NCI-H1105 (cell line): ENCODE measurements around the gene ZSCAN20.

ENCODE experiments used
- DNase-seq: peaks from one replicate; lab custom pipeline; 2025; lab: John Stamatoyannopoulos, UW

Gene ZSCAN20

GRCh38 chr1:33443705-33444180, 28.7 kb upstream of the ZSCAN20 start:
- no peak for DNase-seq

GRCh38 chr1:33445108-33445507, 27.3 kb upstream of the ZSCAN20 start:
- no peak for DNase-seq

DNA sequence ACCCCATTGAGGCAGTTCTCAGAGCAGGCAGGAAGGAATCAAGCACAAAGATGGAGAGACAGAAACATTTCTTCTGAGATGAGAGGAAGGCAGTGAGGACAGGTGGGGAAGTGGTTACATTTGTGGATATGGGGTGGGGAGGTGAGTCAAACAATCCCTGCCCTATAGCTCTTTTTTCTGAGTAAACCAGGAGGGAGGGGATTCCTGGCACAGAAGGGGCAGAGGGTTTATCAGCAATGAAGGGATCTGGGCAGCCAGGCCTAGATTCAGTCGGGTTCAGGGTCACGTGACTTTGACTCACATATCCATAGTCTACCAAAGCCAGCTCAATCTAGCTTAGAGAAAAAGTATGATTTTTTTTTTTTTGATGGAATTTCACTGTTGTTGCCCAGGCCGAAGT, 25.9 kb upstream of the ZSCAN20 start:
- DNase-seq: no peak

DNA sequence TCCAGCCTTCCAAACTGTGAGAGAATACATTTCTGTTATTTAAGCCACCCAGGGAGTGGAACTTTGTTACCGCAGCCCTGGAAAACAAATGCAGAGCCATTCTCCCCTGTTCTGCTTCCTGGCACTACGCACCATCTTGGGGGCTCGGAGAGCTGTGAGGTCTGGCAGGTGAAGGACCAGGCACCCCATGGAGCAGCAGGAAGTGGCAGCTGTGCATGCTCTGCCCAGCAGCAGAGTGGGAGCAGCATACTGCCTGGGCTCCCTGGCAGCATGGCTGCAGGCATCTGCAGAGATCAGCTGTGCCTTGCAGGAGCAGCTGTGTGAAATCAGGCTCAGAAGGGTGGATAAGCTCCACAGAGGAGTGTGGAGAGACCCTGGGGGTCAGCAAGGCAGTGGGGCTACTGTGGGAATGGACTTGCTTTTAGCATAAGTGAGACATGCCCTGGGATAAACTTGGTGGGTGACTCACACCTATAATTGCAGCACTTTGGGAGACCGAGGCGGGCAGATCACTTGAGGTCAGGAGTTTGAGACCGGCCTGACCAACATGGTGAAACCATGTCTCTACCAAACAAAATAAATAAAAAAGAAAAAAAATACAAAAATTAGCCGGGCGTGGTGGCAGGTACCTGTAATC, 17.7 kb upstream of the ZSCAN20 start:
- no peak for DNase-seq

DNA sequence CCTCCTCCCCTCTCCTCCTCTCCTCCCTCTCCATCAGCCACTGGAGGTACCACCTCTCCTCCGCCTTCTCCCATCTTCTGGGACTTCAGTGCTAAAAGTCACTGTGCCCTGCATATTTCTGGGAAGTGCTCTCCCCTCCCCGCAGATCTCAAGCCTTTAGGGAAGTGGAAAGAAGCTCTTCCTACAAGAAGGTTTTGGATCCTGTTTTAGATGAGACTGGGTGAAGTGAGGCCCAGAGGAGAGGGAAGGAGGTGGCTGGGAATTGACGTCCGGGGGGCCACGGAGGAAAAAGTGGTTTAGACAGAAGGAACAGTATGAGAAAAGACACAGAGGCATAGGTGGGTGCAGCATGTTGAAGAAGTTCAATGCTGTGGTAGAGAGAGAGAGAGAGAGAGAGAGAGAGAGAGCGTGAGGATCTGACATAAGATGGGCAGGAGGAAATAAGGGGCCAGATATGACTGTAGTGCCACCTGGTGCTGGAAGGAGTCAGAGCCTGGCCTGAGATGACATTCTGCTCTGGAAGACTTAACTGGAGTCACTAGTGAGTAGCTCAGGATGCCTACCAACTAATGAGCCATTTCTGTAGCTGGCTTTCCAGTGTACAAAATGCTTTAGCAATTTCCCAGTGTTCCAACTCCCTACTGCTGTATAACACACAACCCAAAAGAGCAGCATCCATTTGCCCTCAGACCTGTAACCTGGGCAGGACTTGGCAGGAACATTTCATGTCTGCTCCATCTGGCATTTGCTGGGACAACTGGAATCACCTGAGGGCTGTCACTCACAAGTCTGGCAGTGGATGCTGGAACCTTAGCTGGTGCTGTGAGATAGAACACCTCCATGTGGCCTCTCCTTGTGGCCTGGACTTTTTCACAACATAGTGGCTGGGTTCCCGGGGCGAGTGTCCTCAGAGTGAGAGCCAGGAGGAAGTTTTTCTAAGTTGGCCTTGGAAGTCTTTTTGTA, 16.6 kb upstream of the ZSCAN20 start:
- peak; percentile 26 for DNase-seq

DNA sequence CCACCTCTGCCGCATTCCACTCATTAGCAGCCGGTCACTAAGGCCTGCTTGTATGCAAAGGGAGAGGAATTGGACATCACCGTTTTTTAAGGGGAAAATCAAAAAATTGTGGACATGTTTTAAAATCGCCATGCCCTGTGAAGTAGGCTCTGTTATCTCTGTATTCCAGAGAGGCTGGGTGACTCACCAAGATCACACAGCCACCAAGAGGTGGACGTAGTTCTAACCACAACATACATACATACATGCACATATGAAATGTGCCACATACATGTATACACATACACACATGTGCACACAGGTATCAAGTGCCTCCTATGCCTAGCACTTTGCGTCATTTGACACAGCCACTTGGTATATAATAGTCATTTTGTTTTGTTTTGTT, 16.0 kb upstream of the ZSCAN20 start:
- no peak for DNase-seq

GRCh38 chr1:33459691-33460090, 12.8 kb upstream of the ZSCAN20 start:
- DNase-seq: no peak

DNA sequence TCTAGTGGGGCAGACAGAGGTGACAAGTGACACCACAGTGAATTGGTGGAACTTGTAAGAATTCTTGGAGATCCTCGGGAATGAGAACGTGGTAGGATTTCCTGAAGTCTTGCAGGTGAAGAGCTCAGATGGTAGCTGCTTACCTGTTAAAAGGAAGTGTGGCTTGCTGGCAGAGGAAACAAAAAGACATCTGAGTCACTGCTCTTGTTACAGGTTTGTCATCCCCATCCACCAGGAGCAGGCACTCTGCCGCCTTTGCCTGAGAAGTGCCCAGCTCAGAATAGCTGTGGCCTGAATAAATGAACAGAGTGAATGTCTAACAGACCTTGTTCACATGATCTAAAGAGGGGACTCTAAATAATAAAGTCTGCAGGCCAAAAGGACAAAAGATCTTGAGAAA, 12.3 kb upstream of the ZSCAN20 start:
- no peak for DNase-seq

DNA sequence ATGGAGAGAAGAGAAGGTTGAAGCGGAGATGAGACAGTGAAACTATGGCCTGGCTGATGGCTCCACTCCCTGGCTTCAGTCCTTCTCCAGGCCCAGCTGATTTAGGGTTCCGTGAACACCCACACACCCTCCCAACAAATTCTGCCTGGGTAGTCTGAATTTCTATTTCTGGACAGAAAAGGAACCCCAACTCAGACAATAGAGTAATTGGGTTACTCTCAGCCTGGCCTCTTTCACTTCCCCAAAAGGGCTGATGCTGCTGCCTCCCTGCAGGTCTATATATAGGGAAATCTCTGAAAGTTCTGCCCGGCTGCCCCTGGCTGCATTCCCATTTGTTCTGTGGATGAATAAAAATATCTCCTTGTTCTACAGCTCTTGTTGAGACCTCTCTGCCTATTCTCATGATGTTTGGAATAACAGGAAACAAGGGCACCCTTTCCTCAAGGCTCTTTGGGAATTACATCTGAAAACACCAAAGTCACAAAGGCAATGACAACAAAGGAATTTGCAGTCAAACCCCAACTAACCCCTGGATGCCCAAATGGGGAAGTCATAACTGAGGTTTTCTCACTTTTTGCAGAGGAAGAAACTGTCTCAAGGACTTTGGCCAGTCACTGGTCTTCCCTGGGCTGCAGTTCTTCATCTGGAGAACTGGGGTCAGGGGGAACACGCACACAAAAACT, 11.4 kb upstream of the ZSCAN20 start:
- DNase-seq: no peak

GRCh38 chr1:33462405-33463164, 9.9 kb upstream of the ZSCAN20 start:
- DNase-seq: no peak

DNA sequence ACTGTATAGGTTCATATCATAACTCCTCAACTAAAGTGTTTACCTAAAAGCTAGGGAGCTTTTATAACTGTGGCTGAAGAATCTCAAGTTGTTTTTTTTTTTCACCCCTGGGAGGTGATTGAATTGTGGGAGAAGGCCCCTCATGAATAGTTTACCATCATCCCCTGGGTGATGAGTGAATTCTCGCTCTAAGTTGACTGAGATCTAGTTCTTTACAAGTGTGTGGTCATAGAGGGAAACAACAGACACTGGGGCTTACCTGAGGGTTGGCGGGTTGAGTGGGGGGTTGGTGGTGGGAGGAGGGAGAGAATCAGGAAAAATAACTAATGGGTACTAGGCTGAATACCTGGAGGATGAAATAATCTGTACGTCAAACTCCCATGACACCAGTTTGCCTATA, 7.9 kb upstream of the ZSCAN20 start:
- DNase-seq: no peak

GRCh38 chr1:33465316-33465715, 7.1 kb upstream of the ZSCAN20 start:
- DNase-seq: no peak

- no peak for DNase-seq
These were observed 6.3 kb upstream of the ZSCAN20 start for GRCh38 chr1:33466159-33466558.

- no peak for DNase-seq
These were observed 4.4 kb upstream of the ZSCAN20 start for GRCh38 chr1:33468011-33468410.

DNA sequence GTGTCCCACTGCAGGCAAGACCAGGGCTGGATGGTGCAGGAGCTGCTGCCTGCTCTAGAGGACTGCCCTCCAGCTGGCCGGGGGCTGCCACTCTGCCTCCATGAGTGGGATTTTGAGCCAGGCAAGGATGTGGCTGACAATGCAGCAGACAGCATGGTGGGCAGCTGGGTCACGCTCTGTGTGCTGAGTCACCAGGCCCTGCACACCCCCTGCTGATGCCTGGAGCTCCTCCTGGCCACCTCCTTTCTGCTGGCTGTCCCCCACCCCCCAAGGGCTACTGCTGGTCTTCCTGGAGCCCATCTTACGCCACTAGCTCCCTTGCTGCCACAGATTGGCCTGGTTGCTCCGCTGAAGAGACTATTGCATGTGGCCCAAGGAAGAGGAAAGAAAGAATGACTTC, 3.9 kb upstream of the ZSCAN20 start:
- DNase-seq: no peak

DNA sequence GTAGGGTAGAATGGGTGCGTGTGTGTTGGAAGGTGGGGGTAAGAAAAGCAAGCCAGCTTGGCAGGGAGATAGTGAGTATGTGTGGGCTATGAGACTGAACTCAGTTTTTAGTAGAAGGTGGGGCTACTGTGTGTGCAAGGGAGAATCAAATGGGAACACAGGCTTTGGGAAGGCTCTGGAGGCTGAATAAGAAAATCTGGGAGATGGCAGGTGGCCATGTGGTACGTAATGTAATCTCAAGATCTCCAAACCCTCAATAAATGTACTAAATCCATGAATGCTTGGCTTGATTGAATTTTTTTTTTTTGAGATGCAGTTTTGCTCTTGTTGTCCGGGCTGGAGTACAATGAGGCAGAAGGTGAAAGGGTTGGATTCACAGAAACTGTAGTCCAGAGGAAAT, 3.5 kb upstream of the ZSCAN20 start:
- no peak for DNase-seq

DNA sequence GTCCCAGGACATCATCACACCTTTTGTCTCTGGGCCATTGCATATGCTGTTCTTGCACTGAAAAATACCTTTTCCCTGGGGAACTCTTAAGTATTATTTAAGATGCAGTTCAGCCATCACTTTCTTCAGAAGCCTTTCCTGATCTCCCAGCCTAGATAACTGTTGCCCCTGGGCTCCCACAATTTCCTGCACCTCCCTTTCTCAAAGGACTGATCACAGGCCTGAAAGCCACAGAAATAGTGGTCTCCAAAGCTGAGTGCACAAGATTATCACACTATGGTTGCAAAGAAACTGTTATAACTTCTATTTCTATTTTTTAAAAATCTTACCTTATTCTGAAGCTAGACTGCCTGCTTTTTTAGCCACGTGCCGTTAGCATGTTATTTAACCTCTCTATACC, 2.8 kb upstream of the ZSCAN20 start:
- no peak for DNase-seq

DNA sequence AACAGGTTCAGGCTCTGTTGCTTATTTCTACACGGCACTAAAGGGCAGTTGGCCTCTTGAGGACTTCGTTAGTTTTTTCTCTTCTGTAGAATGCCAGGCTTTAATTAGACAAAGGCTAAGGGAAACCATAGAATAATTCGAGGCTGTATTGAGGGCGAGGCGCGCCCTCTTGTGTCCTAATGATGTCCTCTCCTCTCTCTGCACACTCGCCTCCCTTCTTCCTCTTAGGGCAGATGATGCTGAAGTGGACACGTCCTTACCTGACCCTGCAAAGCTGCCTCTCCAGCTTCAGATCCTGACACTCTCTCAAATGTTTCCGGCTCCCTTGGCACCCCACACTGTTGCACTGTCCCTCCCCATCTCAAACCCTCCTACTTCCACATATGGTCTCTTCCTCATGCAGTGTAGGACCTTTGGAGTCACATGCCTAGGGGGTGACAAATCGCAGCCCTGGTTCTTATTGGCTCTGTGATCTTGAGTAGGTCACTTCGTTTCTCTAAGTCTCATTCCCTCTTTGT, 1.9 kb upstream of the ZSCAN20 start:
- peak; percentile 86 for DNase-seq

- no peak for DNase-seq
These were observed 1.0 kb upstream of the ZSCAN20 start for GRCh38 chr1:33471416-33471815.

DNA sequence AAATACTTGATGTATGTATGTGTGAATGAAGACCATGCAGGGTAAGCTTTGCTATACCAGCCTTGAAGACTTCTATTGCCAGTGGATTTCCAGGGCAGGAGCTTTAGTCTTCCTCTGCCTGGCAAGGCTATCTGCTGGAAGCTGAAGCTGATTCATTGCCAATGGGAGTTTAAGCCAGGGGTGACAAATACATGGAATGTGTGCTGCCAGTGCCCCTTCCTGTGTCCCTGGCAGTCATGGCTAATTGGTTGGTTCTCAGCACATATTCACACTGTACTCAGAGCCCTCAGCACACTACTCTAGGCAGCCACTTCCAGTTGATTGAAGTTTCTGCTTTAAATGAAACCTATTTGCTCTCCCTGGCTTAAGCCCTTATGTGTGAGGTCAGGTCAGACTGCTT, 1.5 kb downstream of the ZSCAN20 start:
- no peak for DNase-seq

DNA sequence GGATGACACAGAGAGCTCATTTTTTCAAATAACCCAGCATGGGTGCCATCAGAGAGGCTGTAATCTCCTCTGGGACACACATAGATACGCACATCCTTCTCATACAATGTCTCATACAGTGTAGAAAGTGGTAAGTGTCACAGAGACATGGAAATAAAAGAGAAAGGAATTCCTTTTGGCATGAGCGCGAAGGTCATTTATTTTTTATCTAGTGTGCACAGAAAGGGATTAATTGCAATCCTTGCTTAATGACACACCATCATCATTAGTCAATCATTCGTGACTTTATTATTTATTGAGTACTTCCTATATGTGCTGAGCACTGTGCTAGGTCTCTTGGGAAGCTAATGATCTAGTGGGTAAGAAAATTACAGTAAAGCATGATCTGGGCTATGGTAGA, 5.0 kb downstream of the ZSCAN20 start:
- no peak for DNase-seq

- no peak for DNase-seq
These were observed 10.0 kb downstream of the ZSCAN20 start for GRCh38 chr1:33482412-33482811.
